HG03520 (cell line): ENCODE data around the gene LRRK1.
"Not testable (repeated sequence)": the region's sequence is repeated elsewhere in the genome, so short reads cannot be mapped to it uniquely, and the experiment has no call there.

ENCODE experiments used
- ATAC-seq: cut with Tn5 transposase; IDR thresholded peaks from one replicate; pipeline ENCODE4 v1.9.1; 2021; ENCODE audit warnings: mild to moderate bottlenecking, moderate library complexity; ENCODE audit not compliant: unreplicated experiment

LRRK1 gene

DNA sequence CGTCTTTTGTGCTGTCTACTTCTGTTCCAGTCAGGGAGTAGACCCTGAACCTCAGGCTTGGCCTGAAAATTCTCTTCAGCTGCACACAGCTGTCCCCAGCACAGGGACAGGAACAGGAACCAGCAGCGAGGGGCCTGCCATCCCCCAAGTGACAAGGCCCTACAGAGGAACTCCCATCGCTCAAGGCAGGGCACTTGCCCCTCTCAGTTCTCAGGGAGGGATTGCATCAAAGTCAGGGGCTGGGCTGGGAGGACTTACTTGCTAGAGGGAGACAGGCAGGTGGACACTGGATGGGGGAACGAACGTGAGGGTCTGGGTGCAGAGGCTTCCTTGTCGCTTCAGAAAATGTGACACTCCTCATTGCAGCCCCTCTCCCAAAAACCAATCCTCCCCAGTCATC, 169.1 kb downstream of the LRRK1 start:
- no peak for ATAC-seq

DNA sequence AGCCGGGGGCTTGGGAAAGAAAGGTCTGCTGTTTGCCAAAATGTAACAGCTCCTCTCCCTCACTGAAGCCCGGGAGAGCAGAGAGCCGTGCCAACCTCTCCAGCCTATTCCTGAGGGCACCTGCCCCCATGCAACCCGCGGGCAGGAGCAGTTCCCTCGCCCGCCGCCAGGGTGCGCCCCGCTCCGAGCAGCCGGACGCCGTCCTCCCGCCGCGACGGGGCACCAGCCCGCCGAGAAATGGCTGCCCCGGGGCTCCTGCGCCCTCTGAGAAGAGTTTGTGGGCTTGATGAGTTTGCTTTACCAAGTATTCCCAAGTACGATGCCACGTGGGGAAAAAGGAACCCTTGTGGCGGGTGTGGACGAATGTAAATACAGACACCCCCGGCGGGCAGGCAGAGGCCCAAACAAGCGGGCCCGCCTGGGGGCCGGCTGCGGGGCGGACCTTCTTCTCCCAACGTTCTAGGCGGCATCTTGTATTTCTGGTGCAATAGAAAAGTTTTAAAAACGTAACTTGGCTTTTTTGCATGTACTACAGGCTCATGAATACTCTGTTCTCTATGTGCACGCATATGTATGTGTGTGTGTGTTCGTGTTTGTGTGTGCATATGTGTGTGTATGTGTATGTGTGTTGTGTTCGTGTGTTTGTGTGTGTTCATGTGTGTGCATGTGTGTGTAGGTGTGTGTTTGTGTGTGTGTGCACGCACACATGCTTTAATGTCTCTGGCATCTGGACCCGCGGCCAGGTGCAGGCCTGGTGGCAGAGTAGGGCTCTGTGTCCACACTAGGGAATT, 169.8 kb downstream of the LRRK1 start:
- ATAC-seq: peak; percentile 89

DNA sequence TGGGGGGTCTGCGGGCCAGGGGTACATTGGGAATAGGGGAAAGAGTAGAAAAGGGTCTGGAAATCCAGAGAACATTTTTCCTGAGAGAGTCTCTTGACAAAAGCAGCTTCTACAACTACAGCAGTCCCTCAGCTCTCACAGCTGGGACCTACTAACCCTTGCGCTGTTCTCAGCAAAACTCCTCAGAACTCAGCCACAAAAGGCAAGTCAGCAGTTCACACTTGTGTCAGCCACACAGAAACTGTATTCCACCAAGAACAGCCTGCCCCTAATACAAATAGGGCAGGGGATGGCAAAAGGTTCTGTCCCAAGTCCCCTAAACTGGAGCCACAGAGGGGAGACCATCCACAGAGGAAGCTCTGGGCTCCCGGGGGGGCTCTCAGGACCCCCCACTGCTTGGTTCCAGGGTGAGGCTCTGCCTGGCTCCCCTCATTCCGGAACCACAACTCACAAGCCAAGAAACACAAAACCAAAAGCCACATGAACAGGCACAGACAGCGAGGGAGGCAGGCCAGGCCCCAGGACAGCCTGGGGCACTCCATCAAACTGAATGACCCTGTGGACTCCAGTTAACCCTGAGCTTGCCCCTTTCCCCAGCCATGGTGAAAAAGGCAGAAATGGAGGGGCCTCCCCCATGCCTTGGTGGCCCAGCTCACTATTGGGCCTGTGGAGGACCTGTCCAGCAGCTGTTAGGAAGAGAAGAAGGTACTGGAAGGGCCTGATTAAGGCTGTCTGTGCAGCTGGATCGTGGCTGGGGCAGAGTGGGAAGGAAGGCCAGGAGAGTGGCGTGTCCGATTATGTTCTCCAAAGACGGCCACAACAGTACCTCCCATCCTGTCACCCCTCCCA, 170.6 kb downstream of the LRRK1 start:
- no peak for ATAC-seq

DNA sequence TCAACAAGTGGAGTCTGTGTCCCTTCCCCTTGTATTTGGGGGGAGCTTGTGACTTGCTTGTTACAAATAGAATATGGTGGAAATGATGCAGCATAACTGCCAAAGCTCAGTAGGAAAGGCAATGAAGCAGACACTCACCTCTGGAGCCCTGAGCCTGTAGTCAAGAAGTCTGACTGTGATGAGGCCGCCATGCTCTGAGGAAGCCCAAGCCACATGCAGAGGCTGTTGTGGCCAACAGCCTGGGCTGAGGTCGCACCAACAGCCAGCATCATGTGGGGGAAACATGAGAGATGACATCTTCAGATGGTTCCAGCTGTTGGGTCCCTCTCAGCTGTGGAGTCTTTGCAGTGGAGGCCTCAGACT, 171.3 kb downstream of the LRRK1 start:
- ATAC-seq: no peak

DNA sequence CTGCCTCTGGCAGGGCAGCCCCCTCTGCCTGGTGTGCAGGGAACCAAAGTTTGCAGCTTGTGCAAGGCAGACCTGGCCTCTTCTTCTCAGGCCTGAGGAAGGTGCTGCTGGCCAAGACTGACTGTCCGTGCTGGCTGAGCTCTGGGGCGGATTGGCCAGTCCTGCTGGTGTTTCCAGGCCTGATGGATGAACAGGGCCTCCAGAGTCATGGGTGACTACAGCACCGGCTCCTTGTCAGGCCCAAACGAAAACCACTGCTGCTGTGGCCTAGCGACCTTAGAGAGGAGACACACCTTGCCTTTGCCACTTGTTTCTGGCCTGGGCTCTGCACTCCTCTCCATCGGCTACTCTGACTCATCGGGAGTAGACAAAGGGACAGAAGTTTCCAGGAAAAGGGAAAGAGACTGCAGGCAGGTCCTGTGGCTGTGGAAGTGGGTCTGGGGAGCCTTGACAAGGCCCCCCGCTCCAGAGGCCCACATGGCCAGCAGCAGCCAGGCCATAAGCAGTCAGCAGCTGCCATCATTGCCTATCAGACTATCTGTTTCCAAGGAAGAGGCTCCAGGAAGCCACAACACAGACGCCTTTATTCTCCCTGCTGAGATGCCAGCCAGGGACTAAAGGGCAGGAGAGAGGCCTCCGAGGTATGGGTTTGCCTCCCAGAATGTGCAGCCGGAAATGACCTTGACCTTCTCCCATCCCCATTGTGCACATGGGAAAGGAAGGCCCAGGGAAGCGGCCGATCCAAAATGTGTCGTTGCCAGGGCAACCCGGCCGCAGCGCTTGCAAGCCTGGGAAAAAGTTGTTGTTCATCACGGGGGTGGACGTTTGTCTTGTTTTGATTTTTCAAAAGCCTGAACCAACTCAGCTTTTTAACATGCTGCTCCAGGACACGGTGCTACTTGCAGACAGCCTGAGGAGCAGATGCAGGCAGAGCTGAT, 172.2 kb downstream of the LRRK1 start:
- ATAC-seq: no peak

DNA sequence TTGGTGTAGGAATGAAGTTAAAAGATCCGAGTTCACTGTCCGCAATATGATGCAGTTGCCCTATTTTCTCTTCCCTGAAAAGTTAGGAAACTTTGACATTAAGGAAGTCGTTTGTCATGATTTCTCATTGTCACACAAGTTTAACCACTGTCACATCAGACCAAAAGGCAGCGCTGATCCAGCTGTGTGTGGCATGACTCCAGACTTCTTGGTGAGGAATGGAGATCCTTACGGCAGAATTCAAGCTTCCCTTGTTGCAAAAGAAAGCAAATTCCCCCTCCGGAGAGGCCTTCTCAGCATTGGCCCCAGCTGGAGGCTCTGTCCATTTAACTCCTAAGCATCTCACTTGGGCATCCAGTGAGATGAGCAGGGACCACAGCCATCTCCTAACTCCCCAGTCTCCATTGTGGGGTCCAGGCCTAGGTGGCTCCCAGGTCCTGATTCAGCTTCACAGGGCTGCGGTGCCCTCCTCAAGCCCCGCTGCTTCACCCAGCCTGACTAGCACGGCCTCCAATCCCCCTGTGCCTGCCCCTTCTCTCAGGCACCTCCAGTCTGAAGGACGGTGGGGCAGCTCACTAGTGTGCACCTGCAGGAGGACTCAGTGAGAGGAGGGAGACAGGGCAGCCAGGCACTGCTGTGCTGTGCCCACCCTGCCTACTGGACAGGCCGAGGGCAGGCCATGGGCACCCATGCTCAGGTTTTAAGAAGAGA, 173.2 kb downstream of the LRRK1 start:
- no peak for ATAC-seq

DNA sequence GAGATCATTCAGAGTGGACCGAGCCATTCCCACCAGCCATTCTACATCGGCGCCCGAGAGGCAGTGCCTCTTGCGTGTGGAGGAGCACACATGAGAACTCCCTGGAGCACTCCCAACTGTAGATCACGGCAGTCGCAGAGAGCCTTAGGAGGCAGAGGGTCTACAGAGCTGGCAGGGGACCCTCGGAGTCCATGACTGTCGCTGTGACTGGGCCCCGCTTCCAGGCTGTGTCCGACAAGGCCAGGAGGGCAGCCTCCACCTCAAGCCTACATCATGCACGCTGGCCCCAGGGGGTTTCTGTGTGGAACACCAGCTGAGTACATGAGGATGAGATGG, 173.7 kb downstream of the LRRK1 start:
- no peak for ATAC-seq

DNA sequence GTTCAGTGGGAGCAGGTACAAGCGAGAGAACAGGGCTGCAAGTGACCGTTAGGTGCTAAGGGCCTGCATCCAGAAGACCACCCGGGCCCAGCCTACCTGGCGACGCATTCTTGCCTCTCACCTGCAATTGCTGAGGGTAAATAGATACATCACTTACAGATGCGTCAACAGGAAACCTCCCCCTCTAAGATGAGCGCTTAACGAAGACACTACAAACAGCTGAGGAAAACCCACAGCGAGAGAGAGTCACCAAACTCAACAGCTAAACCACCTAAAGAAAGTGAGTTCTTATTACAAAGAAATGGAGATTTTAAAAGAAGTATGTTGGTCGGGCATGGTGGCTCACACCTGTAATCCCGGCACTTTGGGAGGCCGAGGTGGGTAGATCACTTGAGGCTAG, 174.8 kb downstream of the LRRK1 start:
- ATAC-seq: no peak

DNA sequence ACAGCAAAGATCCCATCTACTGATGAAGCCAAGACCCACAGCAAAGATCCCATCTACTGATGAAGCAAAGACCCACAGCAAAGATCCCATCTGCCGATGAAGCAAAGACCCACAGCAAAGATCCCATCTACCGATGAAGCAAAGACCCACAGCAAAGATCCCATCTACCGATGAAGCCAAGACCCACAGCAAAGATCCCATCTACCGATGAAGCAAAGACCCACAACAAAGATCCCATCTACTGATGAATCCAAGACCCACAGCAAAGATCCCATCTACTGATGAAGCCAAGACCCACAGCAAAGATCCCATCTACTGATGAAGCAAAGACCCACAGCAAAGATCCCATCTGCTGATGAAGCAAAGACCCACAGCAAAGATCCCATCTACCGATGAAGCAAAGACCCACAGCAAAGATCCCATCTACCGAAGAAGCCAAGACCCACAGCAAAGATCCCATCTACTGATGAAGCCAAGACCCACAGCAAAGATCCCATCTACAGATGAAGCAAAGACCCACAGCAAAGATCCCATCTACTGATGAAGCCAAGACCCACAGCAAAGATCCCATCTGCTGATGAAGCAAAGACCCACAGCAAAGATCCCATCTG, 176.7 kb downstream of the LRRK1 start:
- not testable (repeated sequence) for ATAC-seq

DNA sequence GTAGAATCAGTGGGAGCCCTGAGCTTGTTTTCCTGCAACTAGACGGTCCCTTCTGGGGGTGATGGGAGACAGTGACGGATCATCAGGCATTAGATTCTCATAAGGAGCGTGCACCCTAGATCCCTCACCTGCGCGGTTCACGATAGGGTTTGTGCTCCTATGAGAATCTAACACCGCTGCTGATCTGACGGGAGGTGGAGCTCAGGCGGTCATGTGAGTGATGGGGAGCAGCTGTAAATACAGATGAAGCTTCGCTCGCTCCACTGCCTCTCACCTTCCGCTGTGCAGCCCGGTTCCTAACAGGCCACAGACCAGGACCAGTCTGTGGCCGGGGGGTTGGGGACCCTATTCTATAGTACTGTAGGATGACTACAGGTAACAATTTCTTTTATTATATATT, 178.0 kb downstream of the LRRK1 start:
- no peak for ATAC-seq

DNA sequence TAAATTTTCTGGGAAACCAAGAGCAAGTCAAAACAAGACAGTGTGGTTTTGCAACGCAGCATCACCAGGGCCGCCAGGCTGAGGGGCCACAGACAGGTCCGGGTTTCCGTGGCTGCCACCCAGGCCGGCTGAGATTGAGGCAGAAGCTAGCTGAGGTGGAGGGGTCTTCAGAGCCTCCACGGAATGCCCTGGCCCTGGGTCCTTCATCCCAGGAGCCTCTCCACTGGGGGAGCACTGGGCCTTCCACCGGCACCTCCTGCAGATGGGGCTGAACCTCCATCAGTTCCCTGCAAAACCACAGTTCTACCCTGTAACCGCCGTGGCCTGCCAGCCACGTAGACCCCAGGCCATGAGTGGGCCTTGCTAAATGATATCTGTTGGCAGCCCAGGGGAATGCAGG, 180.0 kb downstream of the LRRK1 start:
- ATAC-seq: no peak

DNA sequence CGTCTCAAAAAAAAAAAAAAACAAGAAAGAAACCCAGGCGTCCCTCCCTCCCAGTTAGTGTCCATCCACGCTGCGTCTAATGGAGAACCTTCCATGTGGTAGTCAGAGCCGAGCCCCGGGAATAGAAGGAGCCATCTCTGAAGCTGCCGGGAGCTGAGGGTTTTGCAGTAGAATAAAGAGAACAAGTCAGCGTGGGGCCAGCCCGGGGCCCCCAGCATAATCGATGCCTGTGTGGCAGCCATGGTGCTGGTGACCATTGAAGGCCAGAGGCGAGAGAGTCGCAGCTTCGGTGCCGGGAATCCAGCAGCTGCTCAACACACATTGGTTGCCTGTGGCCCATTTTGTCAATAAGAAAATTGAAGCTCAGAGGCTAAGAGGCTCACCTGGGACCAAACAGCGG, 181.0 kb downstream of the LRRK1 start:
- no peak for ATAC-seq

DNA sequence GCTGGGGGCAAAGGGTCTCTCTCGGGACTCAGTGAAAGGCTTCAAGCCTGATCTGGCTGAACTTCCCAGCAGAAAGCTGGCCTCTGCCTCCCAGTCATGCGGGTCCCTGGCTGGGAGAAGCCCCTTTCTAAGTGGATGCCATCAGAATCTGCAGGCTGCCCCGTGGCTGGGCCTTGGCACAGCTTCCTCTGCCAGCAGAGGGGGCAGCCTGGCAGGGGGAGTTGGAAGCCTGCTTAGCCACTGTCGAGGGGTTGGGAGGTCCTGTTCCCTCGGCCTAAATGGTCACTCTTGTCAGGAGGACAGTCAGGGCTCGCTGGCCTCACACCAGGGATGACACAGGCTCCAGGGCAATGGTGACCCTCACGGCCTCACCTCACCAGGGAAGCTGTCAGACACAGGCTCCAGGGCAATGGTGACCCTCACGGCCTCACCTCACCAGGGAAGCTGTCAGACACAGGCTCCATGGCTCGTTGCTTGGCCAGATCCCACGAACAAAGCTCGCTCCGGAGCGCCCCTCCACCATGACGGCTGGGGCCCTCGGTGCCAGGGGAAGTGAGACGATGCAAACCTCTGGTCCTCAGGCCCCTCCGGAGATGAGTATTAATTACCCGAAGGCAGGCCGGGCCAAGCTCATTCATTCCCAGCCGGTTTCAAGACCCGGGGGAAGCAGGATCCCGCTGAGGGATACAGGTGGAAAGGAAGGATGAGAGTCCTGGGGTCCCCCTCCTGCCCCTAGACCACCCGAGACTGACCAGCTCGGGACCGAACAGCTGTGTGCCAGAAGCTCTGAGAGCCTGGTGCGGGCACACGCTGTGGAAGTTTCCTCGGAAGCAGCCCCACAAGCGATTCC, 181.7 kb downstream of the LRRK1 start:
- ATAC-seq: no peak

DNA sequence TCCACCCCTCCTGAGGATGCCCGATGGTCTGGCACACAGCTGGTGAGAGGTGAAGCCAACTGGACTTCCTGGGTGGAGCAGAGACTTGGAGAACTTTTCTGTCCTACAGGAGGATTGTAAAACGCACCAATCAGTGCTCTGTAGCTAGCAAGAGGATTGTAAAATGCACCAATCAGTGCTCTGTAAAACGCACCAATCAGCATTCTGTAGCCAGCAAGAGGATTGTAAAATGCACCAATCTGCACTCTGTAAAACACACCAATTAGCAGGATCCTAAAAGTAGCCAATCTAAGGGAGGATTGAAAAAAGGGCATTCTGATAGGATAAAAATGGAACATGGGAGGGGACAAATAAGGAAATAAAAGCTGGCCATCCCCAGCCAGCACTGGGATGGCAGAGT, 182.5 kb downstream of the LRRK1 start:
- no peak for ATAC-seq

DNA sequence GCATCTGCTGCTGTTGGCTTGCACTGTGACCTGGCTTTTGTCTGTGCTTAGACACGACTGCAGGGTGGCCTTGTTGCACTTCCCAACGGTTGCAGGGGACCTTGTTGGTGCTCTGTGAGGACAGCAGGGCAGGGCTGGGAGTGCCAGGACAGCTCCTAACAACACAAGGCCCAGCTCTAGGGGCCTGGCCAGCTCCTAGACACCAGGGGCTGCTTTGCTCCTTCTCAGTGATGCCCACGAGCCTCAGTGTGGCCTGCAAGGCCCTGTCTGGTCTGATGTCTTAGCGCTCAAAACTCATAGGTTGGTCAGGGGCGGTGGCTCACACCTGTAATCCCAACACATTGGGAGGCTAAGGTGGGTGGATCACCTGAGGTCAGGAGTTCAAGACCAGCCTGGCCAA, 183.6 kb downstream of the LRRK1 start:
- no peak for ATAC-seq

DNA sequence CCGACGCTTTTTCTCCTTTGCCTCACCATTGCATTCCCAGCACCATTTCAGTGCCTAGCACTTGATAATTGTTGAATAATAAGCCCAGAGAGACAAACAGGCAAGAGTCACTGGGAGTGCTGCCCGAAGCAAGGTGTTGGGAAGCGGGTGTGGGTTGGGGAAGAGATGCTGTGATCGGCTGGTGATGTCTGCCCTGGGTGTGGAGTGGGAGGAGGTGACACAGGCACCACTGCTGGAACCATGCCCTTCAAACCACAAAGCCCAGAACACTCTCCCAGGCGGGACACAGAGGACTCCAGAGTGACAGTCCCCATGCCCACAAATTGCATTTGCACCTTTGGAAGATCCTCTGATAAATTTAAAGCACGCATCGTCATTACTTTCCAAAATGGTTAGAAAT, 184.4 kb downstream of the LRRK1 start:
- no peak for ATAC-seq

DNA sequence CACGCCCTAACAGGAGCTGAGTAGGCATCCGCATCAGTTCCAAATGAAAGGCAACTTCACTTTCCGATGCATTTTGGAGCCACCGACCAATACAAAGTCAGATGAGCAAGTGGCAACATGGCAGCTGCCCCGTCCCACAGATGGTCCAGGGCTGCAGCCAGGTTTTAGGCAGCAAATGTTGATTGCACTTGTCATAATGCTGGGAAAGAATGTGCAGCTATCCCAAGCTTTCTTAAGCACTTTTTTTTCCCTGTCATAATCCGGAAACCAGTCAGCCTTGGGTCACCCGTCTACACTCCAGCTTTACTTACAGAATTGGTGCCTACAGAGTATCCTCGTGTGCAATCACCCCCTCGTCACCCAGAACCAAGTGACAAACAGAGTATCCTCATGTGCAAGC, 185.0 kb downstream of the LRRK1 start:
- ATAC-seq: no peak

DNA sequence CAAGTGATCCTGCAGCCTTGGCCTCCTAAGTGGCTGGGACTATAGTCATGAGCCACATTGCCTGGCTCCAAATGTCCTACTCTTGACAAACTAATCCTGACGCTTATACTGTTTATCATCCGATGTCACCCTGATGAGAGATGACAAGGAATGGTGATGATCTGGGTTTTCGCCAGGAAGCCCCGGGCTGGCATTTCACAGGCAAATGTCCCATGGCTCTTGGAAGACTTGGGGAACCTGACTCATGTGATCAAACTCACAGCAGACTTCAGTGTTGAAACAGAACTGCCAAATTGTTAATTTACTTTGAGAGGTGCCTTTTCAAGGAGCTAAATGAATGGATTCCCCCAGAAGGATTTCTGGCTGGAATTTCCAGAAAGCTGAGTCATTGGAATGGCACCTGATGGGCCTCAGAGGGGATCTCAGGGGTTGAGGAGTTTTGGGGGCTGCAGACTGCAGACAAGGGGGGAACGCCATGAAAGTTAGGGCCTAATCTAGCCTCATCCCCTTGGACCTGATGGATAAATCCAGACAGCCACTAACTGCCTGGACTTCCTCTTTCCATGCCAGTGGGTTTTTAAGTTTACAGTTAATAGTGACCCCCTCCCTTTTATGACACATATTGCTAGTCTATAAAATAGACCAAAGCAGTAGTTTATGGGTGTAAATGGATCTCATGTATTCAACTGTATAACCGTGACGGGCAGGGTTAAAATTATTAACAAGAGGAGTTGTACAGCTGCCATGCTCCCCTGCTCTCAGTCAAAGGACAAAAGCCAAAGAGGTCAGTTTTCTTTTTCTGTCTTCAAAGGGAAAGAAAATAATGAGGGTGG, 186.1 kb downstream of the LRRK1 start:
- no peak for ATAC-seq

DNA sequence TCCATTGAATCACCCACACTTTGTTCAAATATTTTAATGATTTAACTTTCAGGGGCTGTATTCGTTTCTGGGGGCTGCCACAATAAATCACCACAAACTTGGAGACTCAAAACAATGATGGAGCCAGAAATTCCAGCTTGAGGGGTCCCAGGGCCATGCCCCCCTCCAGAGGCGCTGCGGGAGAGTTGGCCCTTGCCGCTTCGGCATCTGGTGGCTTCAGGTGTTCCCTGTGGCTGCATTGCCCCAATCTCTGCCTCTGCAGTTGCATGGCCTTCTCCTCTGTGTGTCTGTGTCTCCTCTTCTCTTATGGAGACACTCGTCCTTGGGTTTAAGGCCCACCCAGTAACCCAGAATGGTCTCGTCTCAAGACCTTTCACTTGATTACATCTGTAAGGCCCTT, 187.9 kb downstream of the LRRK1 start:
- no peak for ATAC-seq
